UCSD-AML1 (cell line): ENCODE results near the gene WDPCP.
"Not testable (repeated sequence)": the region's sequence is repeated elsewhere in the genome, so short reads cannot be mapped to it uniquely, and the experiment has no call there.

ENCODE experiments used
- DNase-seq: peaks from one replicate; lab custom pipeline; 2025; ENCODE audit not compliant: unreplicated experiment; lab: John Stamatoyannopoulos, UW

WDPCP gene

GRCh38 chr2:63544017-63544627 lies 44.2 kb downstream of the WDPCP start:
- no peak for DNase-seq

- DNase-seq = no peak
Measured at GRCh38 chr2:63539416-63540162, 48.7 kb downstream of the WDPCP start.

- no peak for DNase-seq
Measured at GRCh38 chr2:63538390-63538789, 49.9 kb downstream of the WDPCP start.

- no peak for DNase-seq
Measured at GRCh38 chr2:63537306-63537705, 51.0 kb downstream of the WDPCP start.

- no peak for DNase-seq
Measured at GRCh38 chr2:63530704-63531279, 57.5 kb downstream of the WDPCP start.

- no peak for DNase-seq
Measured at GRCh38 chr2:63525905-63526304, 62.4 kb downstream of the WDPCP start.

GRCh38 chr2:63522950-63523349 lies 65.3 kb downstream of the WDPCP start:
- DNase-seq = no peak

- no peak for DNase-seq
Measured at GRCh38 chr2:63520793-63521192, 67.5 kb downstream of the WDPCP start.

GRCh38 chr2:63514781-63515180 lies 73.5 kb downstream of the WDPCP start:
- DNase-seq = no peak

GRCh38 chr2:63514237-63514716 lies 74.0 kb downstream of the WDPCP start:
- no peak for DNase-seq

- DNase-seq = no peak
Measured at GRCh38 chr2:63506320-63506719, 82.0 kb downstream of the WDPCP start.

GRCh38 chr2:63503818-63504217 lies 84.5 kb downstream of the WDPCP start:
- DNase-seq = no peak

GRCh38 chr2:63500398-63500797 lies 87.9 kb downstream of the WDPCP start:
- no peak for DNase-seq

- DNase-seq = no peak
Measured at GRCh38 chr2:63497576-63497975, 90.7 kb downstream of the WDPCP start.

- no peak for DNase-seq
Measured at GRCh38 chr2:63494968-63495367, 93.3 kb downstream of the WDPCP start.

- DNase-seq = no peak
Measured at GRCh38 chr2:63494100-63494499, 94.2 kb downstream of the WDPCP start.

- DNase-seq = no peak
Measured at GRCh38 chr2:63488118-63488713, 100.1 kb downstream of the WDPCP start.

GRCh38 chr2:63486861-63487290 lies 101.4 kb downstream of the WDPCP start:
- DNase-seq = no peak

GRCh38 chr2:63484901-63485300 lies 103.4 kb downstream of the WDPCP start:
- no peak for DNase-seq

GRCh38 chr2:63484481-63484880 lies 103.8 kb downstream of the WDPCP start:
- no peak for DNase-seq

GRCh38 chr2:63477686-63478085 lies 110.6 kb downstream of the WDPCP start:
- DNase-seq = no peak

- DNase-seq = not testable (repeated sequence)
Measured at GRCh38 chr2:63469313-63469712, 119.0 kb downstream of the WDPCP start.
